Effector memory CD4-positive, alpha-beta T cell (primary cell): ENCODE measurements around the gene AGAP2.

Experiments
- DNase-seq, 3 donors: peaks; one replicate each; pipeline ENCODE4 v3.0.0-alpha.2; 2020
- H3K27ac ChIP-seq: 2 replicates; pipeline ENCODE4 v1.7.0; 2013; ENCODE audit warnings: mild to moderate bottlenecking, low read length, moderate library complexity; ENCODE audit not compliant: insufficient read depth, poor library complexity, severe bottlenecking
- H3K27me3 ChIP-seq: replicated peaks from 2 replicates; pipeline ENCODE4 v1.7.0; 2013; ENCODE audit warnings: mild to moderate bottlenecking, low read length; ENCODE audit not compliant: insufficient read depth, control insufficient read depth, poor library complexity, severe bottlenecking
- H3K36me3 ChIP-seq: 2 replicates; pipeline ENCODE4 v1.7.0; 2013; ENCODE audit warnings: mild to moderate bottlenecking, low read length, moderate library complexity; ENCODE audit not compliant: control insufficient read depth, insufficient read depth
- H3K4me1 ChIP-seq: 2 replicates; pipeline ENCODE4 v1.7.0; 2013; ENCODE audit warnings: low read length, mild to moderate bottlenecking; ENCODE audit not compliant: control insufficient read depth, insufficient read depth, poor library complexity, severe bottlenecking
- H3K4me3 ChIP-seq: 2 replicates; pipeline ENCODE4 v1.7.0; 2013; ENCODE audit warnings: low read length, low read depth, mild to moderate bottlenecking; ENCODE audit not compliant: insufficient read depth, poor library complexity, severe bottlenecking
- H3K9me3 ChIP-seq: 2 replicates; pipeline ENCODE4 v1.7.0; 2013; ENCODE audit warnings: mild to moderate bottlenecking, low read length, moderate library complexity; ENCODE audit not compliant: control insufficient read depth

AGAP2 gene

DNA sequence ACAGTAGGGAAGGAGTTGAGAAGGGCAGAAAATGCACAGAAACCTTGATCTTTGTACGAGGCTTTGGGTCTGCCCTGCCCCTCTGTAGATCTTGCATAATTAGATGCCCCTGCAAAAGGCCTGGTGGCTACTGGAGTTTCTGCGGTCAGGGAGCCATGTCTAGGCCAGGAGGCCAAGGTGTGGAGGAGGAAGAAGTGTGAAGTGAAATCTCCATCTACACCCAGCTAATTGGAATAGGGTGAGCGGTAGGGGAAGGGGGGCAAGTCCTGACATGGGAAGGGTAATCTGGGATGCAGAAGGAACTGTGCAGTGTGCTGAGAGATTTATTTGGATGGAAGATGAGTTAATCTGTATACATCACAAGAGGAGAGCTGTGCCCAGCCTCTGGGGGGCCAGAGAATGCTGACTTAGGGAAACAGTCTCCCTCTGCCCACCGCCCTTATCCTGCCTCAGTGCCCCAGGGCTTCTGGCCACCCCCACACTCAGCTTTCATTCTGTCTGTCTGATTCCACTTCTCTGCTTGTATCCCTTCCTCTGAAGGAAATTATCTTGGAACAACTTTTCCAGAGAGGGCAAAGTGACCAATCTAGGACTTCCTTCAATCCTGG is 23.0 kb upstream of the AGAP2 start:
- DNase-seq, result no peak
- no peaks in the 10 kb centered on the region for H3K9me3 ChIP-seq
- no peak overlapping the region for H3K27ac ChIP-seq
- no peak overlapping the region for H3K4me3 ChIP-seq
- H3K36me3 ChIP-seq, result peaks cover 16% of the 10 kb centered on the region
- peaks cover 13% of the 10 kb centered on the region for H3K27me3 ChIP-seq
- peaks cover 30% of the 10 kb centered on the region for H3K4me1 ChIP-seq

DNA sequence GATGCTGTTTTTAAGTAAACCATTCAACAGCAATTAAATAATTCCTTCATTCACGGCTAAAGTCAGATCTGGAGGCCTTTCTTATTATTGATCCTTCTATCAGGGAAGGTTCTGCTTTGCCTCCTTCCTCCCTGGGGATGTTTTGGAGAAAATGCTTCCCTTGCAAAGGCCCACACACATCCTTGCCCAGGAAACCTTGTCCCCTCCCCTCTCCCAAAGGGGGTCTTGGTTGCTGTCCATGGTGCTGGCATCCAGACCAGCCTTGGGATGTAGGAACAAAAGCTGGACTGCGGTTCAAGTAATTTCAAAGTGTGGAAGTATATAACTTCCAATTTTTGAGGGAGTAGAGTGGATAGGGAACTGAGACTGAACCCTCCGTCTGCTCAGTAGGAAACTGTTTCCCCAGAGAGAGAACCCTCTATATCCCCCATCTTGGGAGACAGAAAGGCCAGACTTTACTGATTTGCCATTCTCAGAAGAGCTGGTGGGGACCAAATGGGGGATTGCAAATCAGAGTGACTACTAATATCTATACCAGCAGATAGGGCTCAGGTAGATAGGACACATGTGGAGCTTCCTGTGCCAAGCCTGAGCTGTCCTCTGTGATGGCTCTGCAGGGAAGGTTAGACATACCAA is 21.9 kb upstream of the AGAP2 start:
- Histone ChIP-seq H3K4me1 (peaks cover 28% of the 10 kb centered on the region), H3K27ac (no peak overlapping the region), H3K9me3 (no peaks in the 10 kb centered on the region), H3K36me3 (peaks cover 16% of the 10 kb centered on the region), H3K27me3 (peaks cover 5% of the 10 kb centered on the region), H3K4me3 (no peak overlapping the region)
- DNase-seq, result no peak

DNA sequence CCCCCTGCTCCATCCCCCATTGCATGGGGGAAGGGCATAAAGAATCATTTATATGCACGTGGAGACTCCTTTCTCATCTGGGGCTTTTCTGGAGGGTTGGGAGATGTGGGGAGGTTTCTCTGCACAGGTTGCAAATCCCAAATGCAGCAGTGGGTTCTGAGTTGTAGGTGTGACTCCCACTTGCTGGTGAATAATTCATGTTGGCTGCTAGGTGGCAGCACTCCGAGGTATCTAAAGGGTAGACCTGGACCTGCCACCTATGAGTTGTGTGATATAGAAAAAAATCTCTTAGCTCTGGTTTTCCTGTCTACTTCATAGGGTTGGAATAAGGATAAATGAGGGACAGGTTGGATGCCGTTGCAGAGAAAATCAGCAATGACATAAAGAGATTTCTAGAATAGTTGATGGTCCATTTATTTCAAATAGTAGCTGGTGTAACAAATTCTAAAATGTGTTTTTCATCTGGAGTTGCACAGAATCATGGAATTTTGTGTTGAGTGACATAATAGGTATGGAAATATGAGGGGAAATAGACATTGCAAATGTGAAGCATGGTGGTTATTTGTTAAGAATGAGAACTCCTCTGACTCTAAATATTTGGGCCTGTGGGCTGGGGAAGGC is 20.9 kb upstream of the AGAP2 start:
- H3K27ac ChIP-seq, result no peak overlapping the region
- H3K36me3 ChIP-seq, result peaks cover 16% of the 10 kb centered on the region
- H3K27me3 ChIP-seq, result peaks cover 4% of the 10 kb centered on the region
- no peak overlapping the region for H3K4me3 ChIP-seq
- peaks cover 21% of the 10 kb centered on the region for H3K4me1 ChIP-seq
- H3K9me3 ChIP-seq, result no peaks in the 10 kb centered on the region
- DNase-seq, result no peak

DNA sequence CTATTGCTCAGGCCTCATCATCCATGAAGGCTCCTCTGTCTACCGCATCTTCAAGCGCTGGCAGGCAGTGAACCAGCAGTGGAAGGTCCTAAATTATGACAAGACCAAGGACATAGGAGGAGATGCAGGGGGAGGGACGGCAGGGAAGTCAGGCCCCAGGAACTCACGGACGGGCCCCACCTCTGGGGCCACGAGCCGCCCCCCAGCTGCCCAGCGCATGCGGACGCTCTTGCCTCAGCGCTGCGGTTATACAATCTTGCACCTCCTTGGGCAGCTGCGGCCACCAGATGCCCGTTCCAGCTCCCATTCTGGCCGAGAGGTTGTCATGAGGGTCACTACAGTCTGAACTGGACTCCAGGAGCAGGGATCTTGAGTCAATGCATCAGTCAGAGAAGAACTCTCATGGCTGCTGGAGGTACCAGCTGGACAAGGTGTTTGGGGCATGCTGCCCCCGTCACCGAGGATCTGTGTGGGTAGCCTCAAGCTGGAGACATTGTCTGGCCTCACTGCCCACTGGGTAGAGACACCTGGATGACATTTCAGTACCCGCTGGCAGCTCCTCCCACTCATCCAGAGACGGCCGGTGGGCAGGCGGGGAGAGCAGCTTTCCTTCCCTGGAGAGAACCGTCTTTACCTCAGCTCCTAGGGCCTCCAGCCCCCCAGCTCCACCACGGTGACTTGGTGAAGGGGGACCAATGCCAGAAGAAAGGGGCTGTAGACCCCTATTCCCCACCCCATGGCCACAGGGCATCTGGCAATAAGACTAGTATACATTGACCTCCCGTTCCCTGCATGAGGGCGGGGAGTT is 20.2 kb upstream of the AGAP2 start:
- no peak overlapping the region for H3K27ac ChIP-seq
- peaks cover 16% of the 10 kb centered on the region for H3K36me3 ChIP-seq
- no peaks in the 10 kb centered on the region for H3K9me3 ChIP-seq
- H3K4me1 ChIP-seq, result peaks cover 25% of the 10 kb centered on the region
- DNase-seq, result no peak
- no peaks in the 10 kb centered on the region for H3K27me3 ChIP-seq
- no peak overlapping the region for H3K4me3 ChIP-seq

DNA sequence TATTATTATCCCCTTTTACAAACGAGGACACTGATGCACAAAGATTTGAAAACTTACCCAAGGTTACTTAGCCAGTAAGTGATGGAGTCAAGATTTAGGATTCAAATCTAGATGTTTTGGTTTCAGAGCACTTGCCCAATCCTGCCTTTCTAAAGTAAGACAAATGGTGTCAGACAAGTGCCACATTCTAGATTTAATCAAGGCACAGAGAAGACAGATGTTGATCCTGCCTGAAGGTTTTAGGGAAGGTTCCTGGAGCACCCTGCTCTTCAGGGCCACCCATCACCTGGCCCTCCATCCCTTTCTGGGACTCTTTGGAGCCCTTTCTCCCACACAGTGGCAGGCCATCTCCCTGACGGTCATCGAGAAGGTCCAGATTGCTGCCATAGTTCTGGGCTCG is 19.2 kb upstream of the AGAP2 start:
- Histone ChIP-seq H3K9me3 (no peaks in the 10 kb centered on the region), H3K27ac (no peak overlapping the region), H3K27me3 (no peaks in the 10 kb centered on the region), H3K4me3 (no peak overlapping the region), H3K4me1 (peaks cover 28% of the 10 kb centered on the region), H3K36me3 (peaks cover 16% of the 10 kb centered on the region)
- DNase-seq, result no peak

DNA sequence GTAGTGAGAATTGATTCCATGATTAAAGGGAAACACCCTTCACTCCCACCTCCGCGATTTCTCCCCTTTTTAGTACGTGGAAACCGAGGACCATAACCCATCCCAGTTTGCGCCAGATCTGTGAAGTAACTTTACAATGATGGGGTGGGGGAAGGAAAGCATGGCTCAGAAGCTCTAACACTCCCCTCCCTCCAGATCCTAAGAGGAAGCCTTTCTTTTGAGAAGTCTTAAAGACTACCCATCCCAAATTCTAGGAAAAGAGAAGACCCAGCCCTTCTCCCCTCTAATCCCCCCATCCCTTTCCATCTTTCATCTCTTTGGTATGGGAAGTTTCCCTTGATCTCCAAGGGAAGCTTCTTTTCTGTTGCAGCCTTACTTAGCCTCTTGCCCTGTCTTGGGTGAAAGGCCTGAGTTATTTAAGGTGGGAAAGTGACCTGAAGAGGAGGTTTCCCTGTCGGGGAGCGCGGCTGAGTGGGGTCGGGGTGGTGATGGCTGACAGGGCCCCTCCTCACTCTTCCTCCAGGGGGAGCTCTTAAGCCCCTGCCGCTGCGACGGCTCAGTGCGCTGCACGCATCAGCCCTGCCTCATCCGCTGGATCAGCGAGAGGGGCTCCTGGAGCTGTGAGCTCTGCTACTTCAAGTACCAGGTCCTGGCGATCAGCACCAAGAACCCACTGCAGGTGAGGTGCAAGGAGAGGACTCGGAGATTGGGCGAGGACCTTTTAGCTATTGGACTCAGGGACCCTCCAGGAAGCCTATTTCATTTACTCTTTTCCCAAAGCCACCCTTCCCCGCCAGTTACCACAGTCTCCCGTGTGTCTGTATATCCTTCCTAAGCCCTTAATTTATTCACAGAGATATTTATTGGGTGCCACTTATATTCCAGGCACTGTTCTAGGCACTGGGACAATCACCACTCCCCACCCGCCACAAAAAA is 18.1 kb upstream of the AGAP2 start:
- Histone ChIP-seq H3K36me3 (peaks cover 16% of the 10 kb centered on the region), H3K4me1 (peaks cover 32% of the 10 kb centered on the region), H3K27ac (peak overlapping the region; percentile 80), H3K27me3 (no peaks in the 10 kb centered on the region), H3K9me3 (no peaks in the 10 kb centered on the region), H3K4me3 (peak overlapping the region; percentile 54)
- DNase-seq, result peak; percentile 36 to 53 (median 46)

DNA sequence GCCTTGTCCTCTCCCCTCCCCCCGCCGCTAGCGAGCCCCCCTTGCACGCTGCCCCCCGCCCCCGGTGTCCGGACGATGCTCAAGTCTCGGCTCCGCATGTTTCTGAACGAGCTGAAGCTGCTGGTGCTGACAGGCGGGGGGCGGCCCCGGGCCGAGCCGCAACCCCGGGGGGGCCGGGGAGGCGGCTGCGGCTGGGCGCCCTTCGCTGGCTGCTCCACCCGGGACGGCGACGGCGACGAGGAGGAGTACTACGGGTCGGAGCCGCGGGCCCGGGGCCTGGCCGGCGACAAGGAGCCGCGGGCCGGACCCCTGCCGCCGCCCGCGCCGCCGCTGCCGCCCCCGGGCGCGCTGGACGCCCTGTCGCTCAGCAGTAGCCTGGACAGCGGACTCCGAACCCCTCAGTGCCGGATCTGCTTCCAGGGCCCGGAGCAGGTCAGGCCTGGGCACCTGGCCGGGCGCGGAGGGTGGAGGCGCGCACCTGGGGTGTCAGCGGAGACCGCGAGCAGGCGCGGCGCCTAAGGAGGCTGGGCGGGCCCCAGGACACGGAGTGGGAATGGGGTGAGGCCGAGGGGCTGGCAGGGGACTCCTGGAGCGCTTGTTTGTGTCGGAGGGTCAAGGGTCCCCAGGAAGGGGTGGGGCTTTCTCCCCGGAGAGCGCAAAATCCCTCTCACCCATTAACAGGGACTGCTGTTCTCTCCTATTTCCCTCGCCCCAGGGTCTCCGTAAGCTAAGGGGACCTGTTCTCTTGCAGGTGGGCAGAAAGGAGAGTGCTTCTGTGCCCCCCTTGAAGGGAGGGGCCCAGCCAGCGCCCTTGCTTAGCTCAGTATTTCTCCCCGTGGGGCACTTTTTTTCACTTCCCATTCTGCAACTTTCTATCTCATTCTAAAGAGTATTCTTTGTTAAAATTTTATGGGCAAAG is 17.2 kb upstream of the AGAP2 start:
- peaks cover 16% of the 10 kb centered on the region for H3K36me3 ChIP-seq
- H3K27ac ChIP-seq, result peak overlapping the region; percentile 80
- DNase-seq, result peak in 2 of 3 donors; percentile 35 to 39
- peaks cover 41% of the 10 kb centered on the region for H3K4me1 ChIP-seq
- H3K27me3 ChIP-seq, result no peaks in the 10 kb centered on the region
- no peaks in the 10 kb centered on the region for H3K9me3 ChIP-seq
- H3K4me3 ChIP-seq, result peak overlapping the region; percentile 54

DNA sequence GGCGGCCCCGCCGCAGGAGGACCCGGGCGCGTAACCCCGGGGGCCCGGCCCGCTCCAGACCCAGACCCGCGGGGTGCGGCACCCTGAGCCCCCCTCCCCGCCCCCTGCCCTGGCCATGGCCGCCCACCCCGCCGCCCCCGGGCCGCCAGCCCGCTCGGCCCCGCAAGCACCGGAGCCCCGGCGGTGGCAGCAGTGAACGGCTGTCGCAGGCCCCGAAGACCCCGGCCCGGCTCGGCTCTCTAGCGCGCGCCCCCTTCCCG is 16.6 kb upstream of the AGAP2 start:
- H3K36me3 ChIP-seq, result peaks cover 21% of the 10 kb centered on the region
- peak overlapping the region; percentile 80 for H3K27ac ChIP-seq
- no peaks in the 10 kb centered on the region for H3K27me3 ChIP-seq
- no peak for DNase-seq
- H3K4me3 ChIP-seq, result peak overlapping the region; percentile 54
- H3K9me3 ChIP-seq, result no peaks in the 10 kb centered on the region
- peaks cover 41% of the 10 kb centered on the region for H3K4me1 ChIP-seq
